Naive thymus-derived CD4-positive, alpha-beta T cell (primary cell): ENCODE measurements around the gene BANK1. TPM values are rescaled to one million over a fixed set of nuclear protein-coding genes. Genes with fewer than 3 reads are reported as not detected.

ENCODE experiments used
- ATAC-seq: fragments of 150-1000 bp; cut with Tn5 transposase; 2 replicates; pipeline ENCODE4 v1.10.0; 2021; ENCODE audit warnings: mild to moderate bottlenecking, moderate library complexity
- CTCF ChIA-PET: fragments of 350-600 bp; sonication (Branson Sonifier 250); formaldehyde crosslinking; loops from one replicate; lab custom pipeline; 2021; ENCODE audit warnings: antibody characterized with exemption; lab: Charles Lee
- POLR2A ChIA-PET: fragments of 350-600 bp; sonication (Branson Sonifier 250); formaldehyde crosslinking; loops from one replicate; lab custom pipeline; 2021; ENCODE audit warnings: antibody characterized with exemption, inconsistent platforms; lab: Charles Lee
- DNase-seq, 9 donors: peaks; one replicate each; pipeline versions ENCODE4 v3.0.0 to v3.0.0-alpha.2; 2020 to 2022; ENCODE audit warnings: mixed read lengths in 1 of 9
- H3K27ac ChIP-seq: one replicate; pipeline ENCODE4 v1.7.0; 2013; ENCODE audit warnings: mild to moderate bottlenecking, low read depth, low read length, moderate library complexity
- H3K27me3 ChIP-seq, 2 donors: one replicate each; pipeline ENCODE4 v1.7.0; 2013; ENCODE audit warnings: low read length in 2 of 2, mild to moderate bottlenecking in 2 of 2, moderate library complexity in 2 of 2; ENCODE audit not compliant: control insufficient read depth in 2 of 2, insufficient read depth in 2 of 2
- H3K36me3 ChIP-seq, 3 experiments: 1 replicate in 2 of 3; 2 replicates in 1 of 3; pipeline ENCODE4 v1.7.0; 2013; ENCODE audit warnings: low read length in 3 of 3, mild to moderate bottlenecking in 3 of 3, moderate library complexity in 1 of 3; ENCODE audit not compliant: insufficient read depth in 3 of 3, control insufficient read depth in 2 of 3
- H3K4me1 ChIP-seq, 2 donors: one replicate each; pipeline ENCODE4 v1.7.0; 2013; ENCODE audit warnings: low read length in 2 of 2, mild to moderate bottlenecking in 2 of 2, moderate library complexity in 1 of 2; ENCODE audit not compliant: control insufficient read depth in 2 of 2, insufficient read depth in 2 of 2
- H3K4me3 ChIP-seq: 2 replicates; pipeline ENCODE4 v1.7.0; 2013; ENCODE audit warnings: mild to moderate bottlenecking, low read length
- H3K9me3 ChIP-seq, 3 experiments: 1 replicate in 2 of 3; 2 replicates in 1 of 3; pipeline ENCODE4 v1.7.0; 2013; ENCODE audit warnings: low read length in 3 of 3; ENCODE audit not compliant: control insufficient read depth in 2 of 3
- H3K27ac Mint-ChIP-seq, 9 donors: one replicate each; pipeline ENCODE4 v1.8.0; 2020 to 2022; ENCODE audit warnings: mixed read lengths in 9 of 9, mild to moderate bottlenecking in 8 of 9, moderate library complexity in 5 of 9, inconsistent platforms in 2 of 9
- H3K27me3 Mint-ChIP-seq, 5 donors: one replicate each; pipeline ENCODE4 v1.8.0; 2021 to 2022; ENCODE audit warnings: mixed read lengths in 5 of 5, mild to moderate bottlenecking in 1 of 5
- H3K36me3 Mint-ChIP-seq, 5 donors: one replicate each; pipeline ENCODE4 v1.8.0; 2020 to 2022; ENCODE audit warnings: mixed read lengths in 5 of 5, mild to moderate bottlenecking in 3 of 5, inconsistent platforms in 1 of 5
- H3K4me1 Mint-ChIP-seq, 7 donors: one replicate each; pipeline ENCODE4 v1.8.0; 2020 to 2022; ENCODE audit warnings: mixed read lengths in 7 of 7, mild to moderate bottlenecking in 3 of 7, inconsistent platforms in 1 of 7
- H3K4me3 Mint-ChIP-seq, 10 donors: one replicate each; pipeline ENCODE4 v1.8.0; 2020 to 2022; ENCODE audit warnings: mild to moderate bottlenecking in 10 of 10, mixed read lengths in 10 of 10, moderate library complexity in 6 of 10, inconsistent platforms in 2 of 10
- H3K9me3 Mint-ChIP-seq, 11 donors: one replicate each; pipeline ENCODE4 v1.8.0; 2020 to 2022; ENCODE audit warnings: mixed read lengths in 11 of 11, mild to moderate bottlenecking in 4 of 11, inconsistent platforms in 1 of 11, moderate library complexity in 1 of 11
- intact Hi-C, 2 donors: fragments of 100-400 bp; cut with micrococcal nuclease; formaldehyde crosslinking; loops; one replicate each; pipeline ENCODE4 v1.15.1; 2023
- polyA plus RNA-seq, 2 donors: library from polyadenylated mRNA; unstranded; fragments of 300-500 nt; fragmentation: Illumina TruSeq; gene quantifications; one replicate each; pipeline ENCODE4 v1.2.3, GENCODE V29; 2021
- total RNA-seq, 6 experiments: library from RNA in 5 of 6; stranded (reverse) in 5 of 6; gene quantifications; 1 replicate in 5 of 6; 2 replicates in 1 of 6; pipeline ENCODE4 v1.2.3 and lab custom pipeline; 2021 to 2026

BANK1 gene
- total and polyA plus RNA-seq, 7 experiments from 2014 or later, result 0.22 to 8.3 (median 0.54) TPM

- Histone ChIP-seq H3K4me3 (no peak overlapping the region), H3K27me3 (no peaks in the 10 kb centered on the region), H3K4me1 (no peaks in the 10 kb centered on the region), H3K9me3 (no peaks in the 10 kb centered on the region), H3K36me3 (no peaks in the 10 kb centered on the region), H3K27ac (no peak overlapping the region)
- DNase-seq (no peak), ATAC-seq (no peak)
- H3K27ac Mint-ChIP-seq, result no peak overlapping the region
- H3K4me3 Mint-ChIP-seq, result no peak overlapping the region
- intact Hi-C loops, result no loop called here
- H3K27me3 Mint-ChIP-seq, result peaks cover 0 to 5% (median 0%) of the 10 kb centered on the region in 5 donors
- no peaks in the 10 kb centered on the region for H3K4me1 Mint-ChIP-seq
- peaks cover 0 to 3% (median 0%) of the 10 kb centered on the region in 5 donors for H3K36me3 Mint-ChIP-seq
- POLR2A ChIA-PET, result no interaction called here
- CTCF ChIA-PET, result no interaction called here
- peaks cover 0 to 5% (median 0%) of the 10 kb centered on the region in 11 donors for H3K9me3 Mint-ChIP-seq
These were observed 286.1 kb downstream of the BANK1 start for GRCh38 chr4:102076622-102077021.

GRCh38 chr4:102080184-102080583 is 289.7 kb downstream of the BANK1 start:
- intact Hi-C loops, result no loop called here
- H3K27me3 ChIP-seq, result no peaks in the 10 kb centered on the region
- H3K4me3 ChIP-seq, result no peak overlapping the region
- H3K4me1 Mint-ChIP-seq, result no peaks in the 10 kb centered on the region
- no peaks in the 10 kb centered on the region for H3K4me1 ChIP-seq
- ChIA-PET CTCF (no interaction called here), POLR2A (no interaction called here)
- H3K27me3 Mint-ChIP-seq, result peaks cover 0 to 8% (median 0%) of the 10 kb centered on the region in 5 donors
- ATAC-seq, result no peak
- H3K27ac Mint-ChIP-seq, result no peak overlapping the region
- DNase-seq, result no peak
- H3K9me3 Mint-ChIP-seq, result peaks cover 0 to 5% (median 0%) of the 10 kb centered on the region in 11 donors
- H3K36me3 ChIP-seq, result no peaks in the 10 kb centered on the region
- no peak overlapping the region for H3K27ac ChIP-seq
- H3K4me3 Mint-ChIP-seq, result no peak overlapping the region
- H3K9me3 ChIP-seq, result no peaks in the 10 kb centered on the region
- H3K36me3 Mint-ChIP-seq, result peaks cover 0 to 3% (median 0%) of the 10 kb centered on the region in 5 donors

- H3K27me3 ChIP-seq, result no peaks in the 10 kb centered on the region
- no peaks in the 10 kb centered on the region for H3K4me1 Mint-ChIP-seq
- POLR2A ChIA-PET, result no interaction called here
- H3K36me3 ChIP-seq, result no peaks in the 10 kb centered on the region
- H3K27ac ChIP-seq, result no peak overlapping the region
- CTCF ChIA-PET, result no interaction called here
- DNase-seq (no peak), ATAC-seq (no peak)
- peaks cover 0 to 20% (median 5%) of the 10 kb centered on the region in 5 donors for H3K27me3 Mint-ChIP-seq
- intact Hi-C loops, result no loop called here
- H3K4me3 Mint-ChIP-seq, result no peak overlapping the region
- peaks cover 0 to 10% (median 0%) of the 10 kb centered on the region in 11 donors for H3K9me3 Mint-ChIP-seq
- no peak overlapping the region for H3K27ac Mint-ChIP-seq
- H3K9me3 ChIP-seq, result no peaks in the 10 kb centered on the region
- H3K36me3 Mint-ChIP-seq, result no peaks in the 10 kb centered on the region
- H3K4me3 ChIP-seq, result no peak overlapping the region
- no peaks in the 10 kb centered on the region for H3K4me1 ChIP-seq
These were observed 299.5 kb downstream of the BANK1 start for GRCh38 chr4:102089850-102090621.

GRCh38 chr4:102091656-102092055 is 301.1 kb downstream of the BANK1 start:
- Mint-ChIP-seq H3K4me1 (no peaks in the 10 kb centered on the region), H3K36me3 (no peaks in the 10 kb centered on the region), H3K27ac (no peak overlapping the region), H3K9me3 (peaks cover 0 to 10% (median 0%) of the 10 kb centered on the region in 11 donors), H3K27me3 (peaks cover 0 to 25% (median 9%) of the 10 kb centered on the region in 5 donors), H3K4me3 (no peak overlapping the region)
- DNase-seq, result no peak
- intact Hi-C loops, result no loop called here
- no peak for ATAC-seq
- Histone ChIP-seq H3K27me3 (no peaks in the 10 kb centered on the region), H3K36me3 (no peaks in the 10 kb centered on the region), H3K4me3 (no peak overlapping the region), H3K4me1 (no peaks in the 10 kb centered on the region), H3K27ac (no peak overlapping the region), H3K9me3 (no peaks in the 10 kb centered on the region)
- POLR2A ChIA-PET, result no interaction called here
- CTCF ChIA-PET, result interaction anchor here (0.5 kb wide), 1 partner anchor 1777 kb away, joined by 3 read pairs; no protein-coding TSS in a partner anchor

GRCh38 chr4:102094481-102094880 is 304.0 kb downstream of the BANK1 start:
- Mint-ChIP-seq H3K4me3 (no peak overlapping the region), H3K36me3 (no peaks in the 10 kb centered on the region), H3K4me1 (no peaks in the 10 kb centered on the region), H3K27ac (no peak overlapping the region), H3K9me3 (peaks cover 0 to 4% (median 0%) of the 10 kb centered on the region in 11 donors), H3K27me3 (peaks cover 0 to 35% (median 9%) of the 10 kb centered on the region in 5 donors)
- DNase-seq (no peak), ATAC-seq (no peak)
- Histone ChIP-seq H3K9me3 (no peaks in the 10 kb centered on the region), H3K27ac (no peak overlapping the region), H3K27me3 (no peaks in the 10 kb centered on the region), H3K4me1 (no peaks in the 10 kb centered on the region), H3K4me3 (no peak overlapping the region), H3K36me3 (no peaks in the 10 kb centered on the region)
- CTCF ChIA-PET, result no interaction called here
- POLR2A ChIA-PET, result no interaction called here
- intact Hi-C loops, result no loop called here

GRCh38 chr4:102103368-102103767 is 312.8 kb downstream of the BANK1 start:
- ChIA-PET CTCF (no interaction called here), POLR2A (no interaction called here)
- Mint-ChIP-seq H3K9me3 (peaks cover 10 to 37% (median 26%) of the 10 kb centered on the region in 11 donors), H3K36me3 (peaks cover 0 to 18% (median 7%) of the 10 kb centered on the region in 5 donors), H3K27me3 (peaks cover 0 to 12% (median 0%) of the 10 kb centered on the region in 5 donors), H3K27ac (no peak overlapping the region), H3K4me1 (no peaks in the 10 kb centered on the region), H3K4me3 (no peak overlapping the region)
- ATAC-seq (no peak), DNase-seq (no peak)
- no peaks in the 10 kb centered on the region for H3K27me3 ChIP-seq
- H3K9me3 ChIP-seq, result no peaks in the 10 kb centered on the region
- no peaks in the 10 kb centered on the region for H3K36me3 ChIP-seq
- H3K4me3 ChIP-seq, result no peak overlapping the region
- no peak overlapping the region for H3K27ac ChIP-seq
- intact Hi-C loops, result no loop called here
- H3K4me1 ChIP-seq, result no peaks in the 10 kb centered on the region

- POLR2A ChIA-PET, result no interaction called here
- no peak overlapping the region for H3K27ac ChIP-seq
- intact Hi-C loops, result no loop called here
- H3K9me3 ChIP-seq, result no peaks in the 10 kb centered on the region
- Mint-ChIP-seq H3K27ac (no peak overlapping the region), H3K4me3 (no peak overlapping the region), H3K4me1 (no peaks in the 10 kb centered on the region), H3K27me3 (peaks cover 0 to 11% (median 5%) of the 10 kb centered on the region in 5 donors), H3K9me3 (peaks cover 13 to 45% (median 26%) of the 10 kb centered on the region in 11 donors), H3K36me3 (peaks cover 0 to 18% (median 7%) of the 10 kb centered on the region in 5 donors)
- no peak for DNase-seq
- no peaks in the 10 kb centered on the region for H3K36me3 ChIP-seq
- H3K4me3 ChIP-seq, result no peak overlapping the region
- CTCF ChIA-PET, result no interaction called here
- ATAC-seq, result no peak
- no peaks in the 10 kb centered on the region for H3K27me3 ChIP-seq
- no peaks in the 10 kb centered on the region for H3K4me1 ChIP-seq
These were observed 313.7 kb downstream of the BANK1 start for GRCh38 chr4:102104278-102104677.
